ENCODE measurements around the gene CLEC2A.

GRCh38 chr12:9867531-9867930 lies 64.6 kb downstream of the CLEC2A start:
- TF ChIP-seq POLR2A (IDR thresholded peaks at IDR 0.05) (no peak), CTCF (IDR thresholded peaks at IDR 0.05 in 4 of 5, conservative IDR thresholded peaks at IDR 0.05 in 1 of 5) (no peak)
